ENCODE measurements around the gene LTBP1. TPM values are rescaled to one million over a fixed set of nuclear protein-coding genes. Genes with fewer than 3 reads are reported as not detected.

Gene LTBP1
- polyA plus RNA-seq, 2 of the 4 experiments (the other 2 are of a cell fraction) = 23.8 to 30.4 TPM

DNA sequence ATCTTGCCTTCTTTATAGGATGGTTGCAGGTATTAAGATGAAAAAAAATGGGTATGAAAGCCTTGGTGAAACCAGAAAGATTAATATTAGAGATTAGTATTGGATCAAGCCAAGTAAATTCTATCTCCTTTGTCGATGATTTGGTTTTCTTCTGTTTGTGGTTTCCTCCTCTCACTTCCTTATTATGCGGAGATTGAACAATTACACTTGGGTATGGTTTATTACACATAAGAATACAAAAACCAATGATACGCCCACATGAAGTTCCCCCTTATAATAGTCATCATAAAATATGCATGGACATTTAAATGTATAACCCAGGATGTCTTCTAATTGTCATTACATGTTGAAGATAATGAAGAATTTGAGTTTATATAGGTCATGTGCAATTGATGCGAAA is 4.9 kb downstream of the LTBP1 start:
- ChIA-PET CTCF (interaction anchor here (1.1 kb wide), 1 partner anchor 82 kb away, joined by 3 read pairs; no protein-coding TSS in a partner anchor), POLR2A (no interaction called here)
- H3K4me3 ChIP-seq = no peak overlapping the region
- no peak overlapping the region for H3K4me2 ChIP-seq
- no peak overlapping the region for H3K27ac ChIP-seq
- ATAC-seq (no peak), FAIRE-seq (no peak), DNase-seq (ENCODE audit: low read depth in 1 of 2, low spot score in 1 of 2) (no peak)
- H3K9me3 ChIP-seq = no peaks in the 10 kb centered on the region
- TF ChIP-seq ESRRA (IDR thresholded peaks at IDR 0.05; ENCODE audit: borderline replicate concordance, low read length) (no peak), PBX3 (IDR thresholded peaks at IDR 0.05) (no peak), E2F6 (IDR thresholded peaks at IDR 0.05; ENCODE audit: borderline replicate concordance, low read depth) (no peak), KDM1A (IDR thresholded peaks at IDR 0.05; ENCODE audit: low read depth) (no peak), CHD2 (IDR thresholded peaks at IDR 0.05; ENCODE audit: low read length, partially characterized antibody) (no peak), ZNF302 (CRISPR knock-in tag; IDR thresholded peaks at IDR 0.05) (no peak)
- 91% methylated on average over 4 of the region's 4 CpGs for WGBS (ENCODE audit: missing lambda C conversion rate)
- peaks cover 10% of the 10 kb centered on the region for H3K4me1 ChIP-seq

DNA sequence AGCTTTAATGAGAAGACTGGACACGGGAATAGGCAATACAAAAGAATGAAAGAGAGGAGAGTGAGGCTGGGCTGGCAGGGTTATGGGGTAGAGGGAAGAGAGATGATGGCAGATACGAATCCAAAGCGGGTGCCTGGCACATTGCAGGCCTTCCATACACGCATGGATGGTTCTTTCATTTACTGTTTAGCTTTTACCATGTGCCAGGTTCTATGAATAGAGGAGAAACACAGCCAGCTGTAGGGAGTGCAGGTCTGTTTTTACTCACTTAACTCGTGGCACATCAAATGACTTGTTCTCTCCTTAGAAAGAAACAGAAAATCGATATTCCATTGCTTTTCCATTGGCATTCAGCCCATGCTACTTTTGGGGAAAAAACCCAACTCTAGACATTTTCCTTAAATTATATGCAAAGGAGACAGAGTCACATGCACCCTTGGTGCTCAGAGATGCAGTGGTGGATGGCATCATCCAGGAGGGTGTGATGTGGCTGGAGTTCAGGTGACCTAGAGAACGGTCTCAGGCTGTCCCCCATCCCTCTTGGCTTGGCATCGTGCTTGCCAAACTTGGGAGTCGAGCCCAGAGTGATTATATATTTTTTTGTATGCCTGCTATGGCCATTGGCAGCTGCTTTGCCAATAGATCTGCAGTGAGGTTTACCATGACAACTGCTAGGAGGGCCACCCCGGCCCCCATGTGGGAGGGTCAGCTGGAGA is 6.2 kb downstream of the LTBP1 start:
- FAIRE-seq (no peak), ATAC-seq (no peak), DNase-seq (ENCODE audit: low read depth in 1 of 2, low spot score in 1 of 2) (no peak)
- ChIA-PET POLR2A (no interaction called here), CTCF (interaction anchor here (1.1 kb wide), 1 partner anchor 78 kb away, joined by 3 read pairs; no protein-coding TSS in a partner anchor)
- TF ChIP-seq SREBF2 (IDR thresholded peaks at IDR 0.05) = no peak
- TF ChIP-seq MAFK (IDR thresholded peaks at IDR 0.05; ENCODE audit: partially characterized antibody) = no peak
- no peak for TF ChIP-seq HEYL (CRISPR knock-in tag; IDR thresholded peaks at IDR 0.05)
- no peak for TF ChIP-seq KDM5A (IDR thresholded peaks at IDR 0.05)
- no peak for TF ChIP-seq HOXB5 (CRISPR knock-in tag; IDR thresholded peaks at IDR 0.05)
- no peak for TF ChIP-seq POLR2AphosphoS2 (conservative IDR thresholded peaks at IDR 0.05; ENCODE audit: low read length)
- no peak for TF ChIP-seq GATA3 (IDR thresholded peaks at IDR 0.05; ENCODE audit: borderline replicate concordance)
- no peak for TF ChIP-seq PBX3 (IDR thresholded peaks at IDR 0.05)
- no peak for TF ChIP-seq CEBPB (IDR thresholded peaks at IDR 0.05)
- no peak for TF ChIP-seq TFCP2L1 (CRISPR knock-in tag; IDR thresholded peaks at IDR 0.05)
- no peak for TF ChIP-seq ESRRA (IDR thresholded peaks at IDR 0.05; ENCODE audit: borderline replicate concordance, low read length)
- no peak for TF ChIP-seq NPAS2 (CRISPR knock-in tag; IDR thresholded peaks at IDR 0.05; ENCODE audit: borderline replicate concordance)
- TF ChIP-seq JUNB (IDR thresholded peaks at IDR 0.05) = no peak
- no peak for TF ChIP-seq EP300 (IDR thresholded peaks at IDR 0.05)
- TF ChIP-seq, protein P1, sequence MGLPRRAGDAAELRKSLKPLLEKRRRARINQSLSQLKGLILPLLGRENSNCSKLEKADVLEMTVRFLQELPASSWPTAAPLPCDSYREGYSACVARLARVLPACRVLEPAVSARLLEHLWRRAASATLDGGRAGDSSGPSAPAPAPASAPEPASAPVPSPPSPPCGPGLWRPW (IDR thresholded peaks at IDR 0.05) = no peak
- no peak for TF ChIP-seq BCL3 (IDR thresholded peaks at IDR 0.05)
- TF ChIP-seq, protein P2, sequence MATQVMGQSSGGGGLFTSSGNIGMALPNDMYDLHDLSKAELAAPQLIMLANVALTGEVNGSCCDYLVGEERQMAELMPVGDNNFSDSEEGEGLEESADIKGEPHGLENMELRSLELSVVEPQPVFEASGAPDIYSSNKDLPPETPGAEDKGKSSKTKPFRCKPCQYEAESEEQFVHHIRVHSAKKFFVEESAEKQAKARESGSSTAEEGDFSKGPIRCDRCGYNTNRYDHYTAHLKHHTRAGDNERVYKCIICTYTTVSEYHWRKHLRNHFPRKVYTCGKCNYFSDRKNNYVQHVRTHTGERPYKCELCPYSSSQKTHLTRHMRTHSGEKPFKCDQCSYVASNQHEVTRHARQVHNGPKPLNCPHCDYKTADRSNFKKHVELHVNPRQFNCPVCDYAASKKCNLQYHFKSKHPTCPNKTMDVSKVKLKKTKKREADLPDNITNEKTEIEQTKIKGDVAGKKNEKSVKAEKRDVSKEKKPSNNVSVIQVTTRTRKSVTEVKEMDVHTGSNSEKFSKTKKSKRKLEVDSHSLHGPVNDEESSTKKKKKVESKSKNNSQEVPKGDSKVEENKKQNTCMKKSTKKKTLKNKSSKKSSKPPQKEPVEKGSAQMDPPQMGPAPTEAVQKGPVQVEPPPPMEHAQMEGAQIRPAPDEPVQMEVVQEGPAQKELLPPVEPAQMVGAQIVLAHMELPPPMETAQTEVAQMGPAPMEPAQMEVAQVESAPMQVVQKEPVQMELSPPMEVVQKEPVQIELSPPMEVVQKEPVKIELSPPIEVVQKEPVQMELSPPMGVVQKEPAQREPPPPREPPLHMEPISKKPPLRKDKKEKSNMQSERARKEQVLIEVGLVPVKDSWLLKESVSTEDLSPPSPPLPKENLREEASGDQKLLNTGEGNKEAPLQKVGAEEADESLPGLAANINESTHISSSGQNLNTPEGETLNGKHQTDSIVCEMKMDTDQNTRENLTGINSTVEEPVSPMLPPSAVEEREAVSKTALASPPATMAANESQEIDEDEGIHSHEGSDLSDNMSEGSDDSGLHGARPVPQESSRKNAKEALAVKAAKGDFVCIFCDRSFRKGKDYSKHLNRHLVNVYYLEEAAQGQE (IDR thresholded peaks at IDR 0.05) = no peak
- no peak for TF ChIP-seq CHD4 (IDR thresholded peaks at IDR 0.05; ENCODE audit: borderline replicate concordance)
- TF ChIP-seq FOSL2 (IDR thresholded peaks at IDR 0.05) = no peak
- no peak for TF ChIP-seq FOSL2 (CRISPR knock-in tag; IDR thresholded peaks at IDR 0.05)
- no peak overlapping the region for H3K27ac ChIP-seq
- H3K4me1 ChIP-seq = peaks cover 10% of the 10 kb centered on the region
- H3K4me3 ChIP-seq = no peak overlapping the region
- H3K9me3 ChIP-seq = no peaks in the 10 kb centered on the region
- 76% methylated on average over 10 of the region's 10 CpGs for WGBS (ENCODE audit: missing lambda C conversion rate)
- H3K4me2 ChIP-seq = no peak overlapping the region
